Fibroblast of the aortic adventitia (primary cell): Measurements from ENCODE around the gene CPED1. TPM values are rescaled to one million over a fixed set of nuclear protein-coding genes. Genes with fewer than 3 reads are reported as not detected.
"Not testable (repeated sequence)": the region's sequence is repeated elsewhere in the genome, so short reads cannot be mapped to it uniquely, and the experiment has no call there.

Experiments
- DNase-seq: peaks from one replicate; pipeline ENCODE4 v3.0.0-alpha.2; 2010; ENCODE audit warnings: low read depth
- H3K4me3 ChIP-seq: 2 replicates; pipeline ENCODE4 v1.5.1; 2011; ENCODE audit warnings: low read depth, mild to moderate bottlenecking, control low read depth, low read length, moderate library complexity
- CTCF ChIP-seq: IDR thresholded peaks from 2 replicates; pipeline ENCODE4 v1.5.1; 2011; ENCODE audit warnings: mild to moderate bottlenecking, low read length, control low read depth, inconsistent platforms; ENCODE audit not compliant: insufficient read depth
- total RNA-seq: library from RNA; depleted of rRNA; stranded (reverse); fragments of >200 nt; gene quantifications from 2 replicates; pipeline ENCODE4 v1.2.3, GENCODE V29; 2012; ENCODE audit warnings: low replicate concordance

The CPED1 gene
- total RNA-seq, 1 donor: 119 TPM

GRCh38 chr7:121212036-121212435 is 223.5 kb downstream of the CPED1 start:
- no peak for DNase-seq
- H3K4me3 ChIP-seq: no peak overlapping the region
- no peak for TF ChIP-seq CTCF

GRCh38 chr7:121214657-121215056 is 226.1 kb downstream of the CPED1 start:
- DNase-seq: no peak
- TF ChIP-seq CTCF: no peak
- no peak overlapping the region for H3K4me3 ChIP-seq

- DNase-seq: no peak
- no peak overlapping the region for H3K4me3 ChIP-seq
- no peak for TF ChIP-seq CTCF
Measured at GRCh38 chr7:121219026-121219425, 230.5 kb downstream of the CPED1 start.

- DNase-seq, H3K4me3 ChIP-seq: not testable (repeated sequence)
Measured at GRCh38 chr7:121221108-121221507, 232.6 kb downstream of the CPED1 start.

GRCh38 chr7:121228779-121229178 is 240.3 kb downstream of the CPED1 start:
- TF ChIP-seq CTCF: no peak
- no peak overlapping the region for H3K4me3 ChIP-seq
- DNase-seq: no peak

- H3K4me3 ChIP-seq: no peak overlapping the region
- DNase-seq: no peak
- no peak for TF ChIP-seq CTCF
Measured at GRCh38 chr7:121235201-121235600, 246.7 kb downstream of the CPED1 start.

GRCh38 chr7:121237601-121238000 is 249.1 kb downstream of the CPED1 start:
- DNase-seq: no peak
- no peak for TF ChIP-seq CTCF
- no peak overlapping the region for H3K4me3 ChIP-seq
